ENCODE measurements around the gene SDHA.
"Not testable (repeated sequence)": the region's sequence is repeated elsewhere in the genome, so short reads cannot be mapped to it uniquely, and the experiment has no call there.

The SDHA gene

DNA sequence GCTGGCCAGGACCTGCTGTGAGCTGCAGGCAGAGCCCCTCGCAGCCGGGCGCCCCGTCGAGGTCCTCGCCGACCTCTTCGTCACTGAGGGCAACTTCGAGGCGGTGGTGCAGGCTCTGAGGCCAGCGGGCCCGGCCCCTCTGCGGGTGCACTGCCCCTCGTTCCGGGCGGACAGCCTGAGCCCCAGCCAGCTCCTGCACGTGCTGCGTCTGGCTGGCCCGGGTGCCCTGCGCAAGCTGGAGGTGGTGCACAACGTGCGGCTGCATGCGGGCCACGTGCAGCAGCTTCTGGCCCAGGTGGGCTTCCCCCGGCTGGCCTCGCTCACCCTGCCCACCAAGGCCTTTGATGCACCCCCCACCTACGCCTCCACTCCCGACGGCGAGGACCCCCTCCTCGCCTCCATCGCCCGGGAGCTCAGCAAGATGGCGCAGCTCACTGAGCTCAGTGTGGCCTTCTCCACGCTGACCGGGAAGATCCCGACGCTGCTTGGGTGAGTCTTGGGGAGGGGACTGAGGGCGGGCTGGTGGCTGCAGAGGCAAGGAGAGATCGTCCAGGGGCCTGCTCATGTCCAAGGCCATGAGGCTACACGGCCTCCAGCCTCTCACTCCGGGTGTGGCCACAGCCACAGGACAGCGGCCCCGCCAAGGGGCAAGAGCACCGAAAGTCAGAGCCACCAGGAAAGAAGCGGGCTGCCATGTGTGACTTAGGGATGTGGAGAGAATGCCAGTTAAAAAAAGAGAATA, 26.0 kb upstream of the SDHA start:
- H3K36me3 ChIP-seq (ENCODE audit: control insufficient read depth in 2 of 2, insufficient read depth in 2 of 2, low read length in 2 of 2): no peaks in the 10 kb centered on the region
- no peaks in the 10 kb centered on the region for H3K9me3 ChIP-seq (ENCODE audit: control insufficient read depth in 2 of 2, low read length in 2 of 2)
- H3K27ac ChIP-seq (ENCODE audit: low read depth in 2 of 2, low read length in 2 of 2): no peak overlapping the region
- no peak overlapping the region for H3K4me3 ChIP-seq (ENCODE audit: low read length in 2 of 2)
- peaks cover 5 to 9% of the 10 kb centered on the region in 2 donors for H3K4me1 ChIP-seq (ENCODE audit: control insufficient read depth in 2 of 2, insufficient read depth in 2 of 2, low read length in 2 of 2)
- no peak overlapping the region for H3K9ac ChIP-seq (ENCODE audit: low read depth in 1 of 2, low read length in 2 of 2)
- peaks cover 0 to 12% of the 10 kb centered on the region in 2 donors for H3K27me3 ChIP-seq (ENCODE audit: control insufficient read depth in 2 of 2, insufficient read depth in 2 of 2, low read length in 2 of 2)

DNA sequence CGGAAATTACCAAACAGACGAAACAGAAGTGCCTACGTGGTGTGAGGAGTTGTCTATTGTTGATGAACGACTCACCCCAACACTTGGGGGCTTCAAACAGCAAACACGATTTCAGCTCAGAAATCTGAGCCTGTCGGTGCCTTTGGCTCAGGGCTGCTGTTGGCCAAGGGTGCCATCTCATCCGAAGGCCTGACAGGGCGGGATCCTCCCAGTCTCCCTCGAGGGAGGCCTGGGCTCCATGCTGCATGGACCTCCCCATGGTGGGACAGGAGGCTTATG, 25.5 kb upstream of the SDHA start:
- H3K4me3 ChIP-seq (ENCODE audit: low read length in 2 of 2): no peak overlapping the region
- peaks cover 5 to 9% of the 10 kb centered on the region in 2 donors for H3K4me1 ChIP-seq (ENCODE audit: control insufficient read depth in 2 of 2, insufficient read depth in 2 of 2, low read length in 2 of 2)
- no peak overlapping the region for H3K9ac ChIP-seq (ENCODE audit: low read depth in 1 of 2, low read length in 2 of 2)
- H3K27me3 ChIP-seq (ENCODE audit: control insufficient read depth in 2 of 2, insufficient read depth in 2 of 2, low read length in 2 of 2): peaks cover 0 to 12% of the 10 kb centered on the region in 2 donors
- no peak overlapping the region for H3K27ac ChIP-seq (ENCODE audit: low read depth in 2 of 2, low read length in 2 of 2)
- H3K36me3 ChIP-seq (ENCODE audit: control insufficient read depth in 2 of 2, insufficient read depth in 2 of 2, low read length in 2 of 2): no peaks in the 10 kb centered on the region
- no peaks in the 10 kb centered on the region for H3K9me3 ChIP-seq (ENCODE audit: control insufficient read depth in 2 of 2, low read length in 2 of 2)

DNA sequence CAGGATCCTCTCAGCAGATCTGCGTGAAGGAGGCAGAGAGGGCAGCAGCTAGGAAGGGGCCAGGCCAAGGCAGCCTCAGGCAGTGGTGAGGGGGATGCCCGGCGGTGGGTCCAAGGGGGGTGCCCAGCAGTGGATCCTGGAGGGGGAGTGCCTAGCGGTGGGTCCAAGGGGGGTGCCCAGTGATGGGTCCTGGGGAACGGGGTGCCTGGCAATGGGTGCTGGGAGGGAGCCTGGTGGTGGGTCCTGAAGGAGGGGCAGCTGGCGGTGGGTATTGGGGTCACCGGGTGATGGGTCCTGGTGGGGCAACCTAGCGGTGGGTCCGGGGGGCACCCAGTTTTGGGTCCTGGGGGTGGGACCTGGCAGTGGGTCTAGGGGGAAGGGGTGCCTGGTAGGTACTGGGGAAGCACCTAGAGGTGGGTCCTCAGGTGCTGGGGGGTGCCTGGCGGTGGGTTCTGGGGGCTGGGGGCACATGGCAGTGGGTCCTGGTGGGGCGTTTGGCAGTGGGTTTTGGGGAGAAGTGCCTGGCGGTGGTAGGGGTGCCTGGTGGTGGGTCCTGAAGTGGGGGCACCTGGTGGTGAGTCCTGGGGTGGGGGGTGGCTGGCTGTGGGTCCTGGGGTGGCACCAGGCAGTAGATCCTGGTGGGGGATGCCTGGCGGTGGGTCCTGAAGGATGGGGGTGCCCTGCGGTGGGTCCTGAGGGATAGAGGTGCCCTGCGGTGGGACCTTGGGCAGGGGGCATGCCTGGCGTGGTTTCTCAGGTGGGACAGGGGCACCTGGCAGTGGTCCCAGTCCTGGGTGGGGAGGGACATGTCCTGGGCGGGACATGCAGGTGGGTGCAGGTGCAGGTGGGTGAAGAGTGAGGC, 24.9 kb upstream of the SDHA start:
- no peaks in the 10 kb centered on the region for H3K36me3 ChIP-seq (ENCODE audit: control insufficient read depth in 2 of 2, insufficient read depth in 2 of 2, low read length in 2 of 2)

GRCh38 chr5:194102-194501, 24.0 kb upstream of the SDHA start:
- H3K4me3 ChIP-seq (ENCODE audit: low read length in 2 of 2): no peak overlapping the region
- H3K27ac ChIP-seq (ENCODE audit: low read depth in 2 of 2, low read length in 2 of 2): no peak overlapping the region
- H3K36me3 ChIP-seq (ENCODE audit: control insufficient read depth in 2 of 2, insufficient read depth in 2 of 2, low read length in 2 of 2): no peaks in the 10 kb centered on the region
- peaks cover 0 to 2% of the 10 kb centered on the region in 2 donors for H3K4me1 ChIP-seq (ENCODE audit: control insufficient read depth in 2 of 2, insufficient read depth in 2 of 2, low read length in 2 of 2)
- H3K9ac ChIP-seq (ENCODE audit: low read depth in 1 of 2, low read length in 2 of 2): no peak overlapping the region
- H3K27me3 ChIP-seq (ENCODE audit: control insufficient read depth in 2 of 2, insufficient read depth in 2 of 2, low read length in 2 of 2): peaks cover 0 to 12% of the 10 kb centered on the region in 2 donors
- H3K9me3 ChIP-seq (ENCODE audit: control insufficient read depth in 2 of 2, low read length in 2 of 2): no peaks in the 10 kb centered on the region

More for the DNA sequence above, 24.9 kb upstream of the SDHA start:
- no peak overlapping the region for H3K4me3 ChIP-seq (ENCODE audit: low read length in 2 of 2)
- peaks cover 3 to 8% of the 10 kb centered on the region in 2 donors for H3K4me1 ChIP-seq (ENCODE audit: control insufficient read depth in 2 of 2, insufficient read depth in 2 of 2, low read length in 2 of 2)
- H3K9ac ChIP-seq (ENCODE audit: low read depth in 1 of 2, low read length in 2 of 2): no peak overlapping the region
- H3K27ac ChIP-seq (ENCODE audit: low read depth in 2 of 2, low read length in 2 of 2): no peak overlapping the region
- H3K9me3 ChIP-seq (ENCODE audit: control insufficient read depth in 2 of 2, low read length in 2 of 2): no peaks in the 10 kb centered on the region
- peaks cover 0 to 12% of the 10 kb centered on the region in 2 donors for H3K27me3 ChIP-seq (ENCODE audit: control insufficient read depth in 2 of 2, insufficient read depth in 2 of 2, low read length in 2 of 2)

DNA sequence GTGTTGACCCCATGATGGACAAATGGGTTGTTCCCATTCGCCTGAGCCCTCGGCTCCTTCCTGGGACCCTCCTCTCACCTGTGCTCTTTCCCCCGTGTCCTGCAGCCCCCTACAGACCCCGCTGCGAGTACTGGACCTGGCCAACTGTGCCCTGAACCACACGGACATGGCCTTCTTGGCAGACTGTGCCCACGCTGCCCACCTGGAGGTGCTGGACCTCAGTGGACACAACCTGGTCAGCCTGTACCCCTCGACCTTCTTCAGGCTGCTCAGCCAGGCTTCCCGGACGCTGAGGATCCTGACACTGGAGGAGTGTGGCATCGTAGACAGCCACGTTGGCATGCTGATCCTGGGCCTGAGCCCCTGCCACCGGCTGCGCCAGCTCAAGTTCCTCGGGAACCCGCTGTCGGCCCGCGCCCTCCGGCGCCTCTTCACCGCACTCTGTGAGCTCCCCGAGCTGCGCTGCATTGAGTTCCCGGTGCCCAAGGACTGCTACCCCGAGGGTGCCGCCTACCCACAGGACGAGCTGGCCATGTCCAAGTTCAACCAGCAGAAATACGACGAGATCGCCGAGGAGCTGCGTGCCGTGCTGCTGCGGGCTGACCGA, 23.4 kb upstream of the SDHA start:
- peaks cover 0 to 2% of the 10 kb centered on the region in 2 donors for H3K4me1 ChIP-seq (ENCODE audit: control insufficient read depth in 2 of 2, insufficient read depth in 2 of 2, low read length in 2 of 2)
- H3K27me3 ChIP-seq (ENCODE audit: control insufficient read depth in 2 of 2, insufficient read depth in 2 of 2, low read length in 2 of 2): peaks cover 0 to 12% of the 10 kb centered on the region in 2 donors
- H3K9ac ChIP-seq (ENCODE audit: low read depth in 1 of 2, low read length in 2 of 2): no peak overlapping the region
- no peaks in the 10 kb centered on the region for H3K36me3 ChIP-seq (ENCODE audit: control insufficient read depth in 2 of 2, insufficient read depth in 2 of 2, low read length in 2 of 2)
- no peak overlapping the region for H3K4me3 ChIP-seq (ENCODE audit: low read length in 2 of 2)
- no peak overlapping the region for H3K27ac ChIP-seq (ENCODE audit: low read depth in 2 of 2, low read length in 2 of 2)
- no peaks in the 10 kb centered on the region for H3K9me3 ChIP-seq (ENCODE audit: control insufficient read depth in 2 of 2, low read length in 2 of 2)

DNA sequence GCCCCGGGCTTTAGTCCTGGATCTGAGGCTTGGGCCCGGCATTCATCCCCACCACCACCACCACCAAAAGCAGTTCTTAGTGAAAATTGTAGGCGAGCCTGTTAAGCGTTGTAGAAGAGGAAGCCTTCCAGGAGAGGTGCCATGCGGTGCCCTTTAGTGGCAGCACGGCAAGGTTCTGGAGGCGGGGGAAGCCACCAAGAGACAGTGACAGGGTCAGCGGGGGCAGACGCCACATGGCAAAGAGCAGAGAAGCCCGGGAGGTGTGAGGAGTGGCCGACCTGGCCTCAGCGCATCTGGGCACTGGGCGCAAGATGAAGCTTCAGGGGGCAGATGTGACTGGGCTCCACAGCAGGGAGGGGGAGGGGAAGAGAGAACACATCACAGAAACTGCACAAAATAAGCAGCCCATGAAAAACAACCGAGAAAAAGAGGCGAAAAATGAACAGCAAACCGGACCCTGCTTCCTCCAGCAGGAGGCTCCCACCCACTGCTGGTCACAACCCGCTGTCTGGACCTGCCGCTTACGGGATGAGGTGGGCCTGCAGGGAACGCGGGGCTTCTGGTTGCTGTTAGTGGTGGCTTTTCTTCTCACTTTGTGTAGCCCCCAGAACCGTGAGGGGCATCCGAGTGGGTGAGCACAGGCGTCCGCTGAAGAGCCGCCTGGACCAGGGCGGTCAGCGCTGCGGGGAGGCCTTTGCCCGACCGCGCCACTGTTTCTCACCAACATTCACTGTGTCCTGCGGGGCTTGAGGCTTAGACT, 22.5 kb upstream of the SDHA start:
- Histone ChIP-seq H3K36me3 (ENCODE audit: control insufficient read depth in 2 of 2, insufficient read depth in 2 of 2, low read length in 2 of 2) (no peaks in the 10 kb centered on the region), H3K27ac (ENCODE audit: low read depth in 2 of 2, low read length in 2 of 2) (no peak overlapping the region), H3K9me3 (ENCODE audit: control insufficient read depth in 2 of 2, low read length in 2 of 2) (no peaks in the 10 kb centered on the region), H3K4me1 (ENCODE audit: control insufficient read depth in 2 of 2, insufficient read depth in 2 of 2, low read length in 2 of 2) (peaks cover 0 to 2% of the 10 kb centered on the region in 2 donors), H3K27me3 (ENCODE audit: control insufficient read depth in 2 of 2, insufficient read depth in 2 of 2, low read length in 2 of 2) (peaks cover 0 to 9% of the 10 kb centered on the region in 2 donors), H3K9ac (ENCODE audit: low read depth in 1 of 2, low read length in 2 of 2) (no peak overlapping the region), H3K4me3 (ENCODE audit: low read length in 2 of 2) (no peak overlapping the region)

DNA sequence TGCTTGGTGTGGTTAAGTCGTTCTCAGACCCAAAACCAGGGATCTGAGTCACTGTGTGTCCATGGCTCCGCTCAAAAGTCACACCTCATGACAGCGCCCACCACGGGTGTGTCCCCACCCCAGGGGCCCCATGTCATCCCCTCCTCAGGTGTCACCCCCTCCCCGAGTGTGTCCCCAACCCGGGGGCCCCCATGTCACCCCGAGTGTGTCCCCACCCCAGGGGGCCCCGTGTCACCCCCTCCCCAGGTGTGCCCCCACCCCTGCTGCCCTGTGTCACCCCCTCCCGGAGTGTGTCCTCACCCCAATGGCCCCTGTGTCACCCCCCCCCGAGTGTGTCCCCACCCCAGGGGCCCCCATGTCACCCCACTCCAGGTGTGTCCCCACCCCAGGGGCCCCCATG, 21.8 kb upstream of the SDHA start:
- Histone ChIP-seq H3K27me3 (ENCODE audit: control insufficient read depth in 2 of 2, insufficient read depth in 2 of 2, low read length in 2 of 2) (peaks cover 0 to 8% of the 10 kb centered on the region in 2 donors), H3K9ac (ENCODE audit: low read depth in 1 of 2, low read length in 2 of 2) (no peak overlapping the region), H3K9me3 (ENCODE audit: control insufficient read depth in 2 of 2, low read length in 2 of 2) (no peaks in the 10 kb centered on the region), H3K27ac (ENCODE audit: low read depth in 2 of 2, low read length in 2 of 2) (no peak overlapping the region), H3K4me3 (ENCODE audit: low read length in 2 of 2) (no peak overlapping the region), H3K36me3 (ENCODE audit: control insufficient read depth in 2 of 2, insufficient read depth in 2 of 2, low read length in 2 of 2) (no peaks in the 10 kb centered on the region), H3K4me1 (ENCODE audit: control insufficient read depth in 2 of 2, insufficient read depth in 2 of 2, low read length in 2 of 2) (no peaks in the 10 kb centered on the region)

GRCh38 chr5:197031-197430, 21.1 kb upstream of the SDHA start:
- not testable (repeated sequence) for H3K36me3 ChIP-seq (ENCODE audit: control insufficient read depth in 2 of 2, insufficient read depth in 2 of 2, low read length in 2 of 2); H3K9me3 ChIP-seq (ENCODE audit: control insufficient read depth in 2 of 2, low read length in 2 of 2); H3K27me3 ChIP-seq (ENCODE audit: control insufficient read depth in 2 of 2, insufficient read depth in 2 of 2, low read length in 2 of 2); H3K27ac ChIP-seq (ENCODE audit: low read depth in 2 of 2, low read length in 2 of 2); H3K4me3 ChIP-seq (ENCODE audit: low read length in 2 of 2); H3K9ac ChIP-seq (ENCODE audit: low read depth in 1 of 2, low read length in 2 of 2); H3K4me1 ChIP-seq (ENCODE audit: control insufficient read depth in 2 of 2, insufficient read depth in 2 of 2, low read length in 2 of 2)

DNA sequence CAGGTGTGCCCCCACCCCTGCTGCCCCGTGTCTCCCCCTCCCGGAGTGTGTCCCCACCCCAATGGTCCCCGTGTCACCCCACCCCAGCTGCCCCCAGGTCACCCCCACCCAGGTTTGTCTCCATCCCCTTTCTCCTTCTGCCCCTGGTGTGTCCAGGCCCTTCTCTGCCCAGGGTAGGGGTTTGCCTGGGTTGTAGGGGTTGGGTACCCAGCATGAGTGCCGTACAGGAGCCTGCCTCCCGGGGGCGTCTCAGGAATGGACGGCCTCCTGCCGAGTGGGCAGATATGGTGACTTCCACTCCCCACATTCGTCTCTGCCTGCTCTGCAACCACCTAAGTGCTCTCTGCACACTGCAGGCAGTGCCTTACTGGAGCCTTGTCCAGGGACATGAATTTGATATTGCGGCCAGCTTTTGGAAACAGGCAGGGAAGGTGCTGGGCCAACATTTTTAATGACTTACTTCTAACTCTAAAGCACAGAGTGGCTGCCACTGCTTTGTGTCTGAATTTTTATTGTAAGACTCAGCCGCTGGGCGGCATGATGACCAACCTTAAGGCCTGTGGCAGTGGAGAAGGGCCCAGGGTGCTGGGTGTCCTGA, 20.1 kb upstream of the SDHA start:
- Histone ChIP-seq H3K27ac (ENCODE audit: low read depth in 2 of 2, low read length in 2 of 2) (no peak overlapping the region), H3K9ac (ENCODE audit: low read depth in 1 of 2, low read length in 2 of 2) (no peak overlapping the region), H3K9me3 (ENCODE audit: control insufficient read depth in 2 of 2, low read length in 2 of 2) (no peaks in the 10 kb centered on the region), H3K4me3 (ENCODE audit: low read length in 2 of 2) (no peak overlapping the region), H3K4me1 (ENCODE audit: control insufficient read depth in 2 of 2, insufficient read depth in 2 of 2, low read length in 2 of 2) (no peaks in the 10 kb centered on the region), H3K27me3 (ENCODE audit: control insufficient read depth in 2 of 2, insufficient read depth in 2 of 2, low read length in 2 of 2) (no peaks in the 10 kb centered on the region), H3K36me3 (ENCODE audit: control insufficient read depth in 2 of 2, insufficient read depth in 2 of 2, low read length in 2 of 2) (no peaks in the 10 kb centered on the region)

All from mucosa of rectum (tissue), 2 donors.